Type B pancreatic cell (in vitro differentiated cells): ENCODE results near the gene TSHZ2. TPM values are rescaled to one million over a fixed set of nuclear protein-coding genes. Genes with fewer than 3 reads are reported as not detected.

Source experiments
- DNase-seq: peaks from one replicate; pipeline ENCODE4 v3.0.0; 2021; ENCODE audit warnings: mixed read lengths; ENCODE audit not compliant: unreplicated experiment; ENCODE audit errors: extremely low spot score
- H3K27ac Mint-ChIP-seq: 2 replicates; pipeline ENCODE4 v1.8.0; 2021; ENCODE audit warnings: mild to moderate bottlenecking, mixed read lengths
- H3K27me3 Mint-ChIP-seq: 2 replicates; pipeline ENCODE4 v1.8.0; 2021; ENCODE audit warnings: mixed read lengths
- H3K36me3 Mint-ChIP-seq: 2 replicates; pipeline ENCODE4 v1.8.0; 2021; ENCODE audit warnings: mixed read lengths
- H3K4me1 Mint-ChIP-seq: one replicate; pipeline ENCODE4 v1.8.0; 2021; ENCODE audit warnings: mixed read lengths; ENCODE audit not compliant: unreplicated experiment
- H3K4me3 Mint-ChIP-seq: 2 replicates; pipeline ENCODE4 v1.8.0; 2021; ENCODE audit warnings: mild to moderate bottlenecking, mixed read lengths
- H3K9me3 Mint-ChIP-seq: 2 replicates; pipeline ENCODE4 v1.8.0; 2021; ENCODE audit warnings: mixed read lengths
- total RNA-seq: library from RNA; stranded (reverse); gene quantifications from 2 replicates; pipeline ENCODE4 v1.2.1, GENCODE V29; 2021; ENCODE audit warnings: low replicate concordance
- TF ChIP-seq, protein P1 (sequence below): fragments of 200-600 bp; sonication (generic); conservative IDR thresholded peaks from 2 replicates; pipeline ENCODE4 v1.5.0; 2021; ENCODE audit warnings: antibody characterized with exemption, mild to moderate bottlenecking

Gene TSHZ2
- total RNA-seq, 1 donor from 2014 or later = 45.5 TPM

DNA sequence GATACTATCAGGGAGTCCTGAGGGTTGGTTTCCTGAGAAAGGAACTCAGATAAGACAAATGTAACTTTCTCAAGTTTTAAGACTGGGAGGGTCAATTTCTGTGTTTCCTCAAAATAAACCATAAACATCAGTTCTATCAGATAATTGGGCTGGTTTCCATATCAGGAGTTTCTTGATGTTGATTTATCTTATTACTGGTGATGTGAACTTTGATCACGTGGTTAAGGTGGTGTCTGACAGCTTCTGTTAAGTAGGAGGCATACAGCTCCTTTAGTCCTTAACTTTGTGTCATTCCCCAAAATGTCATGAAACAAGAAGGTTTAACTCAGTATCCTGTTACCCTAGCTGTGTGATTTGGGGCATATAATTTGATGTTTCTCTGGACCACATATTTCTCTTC, 476.3 kb downstream of the TSHZ2 start:
- TF ChIP-seq, protein P1, sequence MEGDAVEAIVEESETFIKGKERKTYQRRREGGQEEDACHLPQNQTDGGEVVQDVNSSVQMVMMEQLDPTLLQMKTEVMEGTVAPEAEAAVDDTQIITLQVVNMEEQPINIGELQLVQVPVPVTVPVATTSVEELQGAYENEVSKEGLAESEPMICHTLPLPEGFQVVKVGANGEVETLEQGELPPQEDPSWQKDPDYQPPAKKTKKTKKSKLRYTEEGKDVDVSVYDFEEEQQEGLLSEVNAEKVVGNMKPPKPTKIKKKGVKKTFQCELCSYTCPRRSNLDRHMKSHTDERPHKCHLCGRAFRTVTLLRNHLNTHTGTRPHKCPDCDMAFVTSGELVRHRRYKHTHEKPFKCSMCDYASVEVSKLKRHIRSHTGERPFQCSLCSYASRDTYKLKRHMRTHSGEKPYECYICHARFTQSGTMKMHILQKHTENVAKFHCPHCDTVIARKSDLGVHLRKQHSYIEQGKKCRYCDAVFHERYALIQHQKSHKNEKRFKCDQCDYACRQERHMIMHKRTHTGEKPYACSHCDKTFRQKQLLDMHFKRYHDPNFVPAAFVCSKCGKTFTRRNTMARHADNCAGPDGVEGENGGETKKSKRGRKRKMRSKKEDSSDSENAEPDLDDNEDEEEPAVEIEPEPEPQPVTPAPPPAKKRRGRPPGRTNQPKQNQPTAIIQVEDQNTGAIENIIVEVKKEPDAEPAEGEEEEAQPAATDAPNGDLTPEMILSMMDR = no peak
- Mint-ChIP-seq H3K27ac (no peak overlapping the region), H3K9me3 (peaks cover 29% of the 10 kb centered on the region), H3K4me3 (no peak overlapping the region), H3K27me3 (no peaks in the 10 kb centered on the region), H3K36me3 (peaks cover 47% of the 10 kb centered on the region), H3K4me1 (peaks cover 13% of the 10 kb centered on the region)
- no peak for DNase-seq

- Mint-ChIP-seq H3K36me3 (peaks cover 47% of the 10 kb centered on the region), H3K4me3 (no peak overlapping the region), H3K9me3 (peaks cover 29% of the 10 kb centered on the region), H3K27ac (no peak overlapping the region), H3K4me1 (peaks cover 12% of the 10 kb centered on the region), H3K27me3 (no peaks in the 10 kb centered on the region)
- TF ChIP-seq, protein P1 = no peak
- DNase-seq = no peak
These were observed 476.7 kb downstream of the TSHZ2 start for GRCh38 chr20:53448875-53449274.

GRCh38 chr20:53453076-53453475, 480.9 kb downstream of the TSHZ2 start:
- H3K27ac Mint-ChIP-seq = no peak overlapping the region
- H3K9me3 Mint-ChIP-seq = peaks cover 22% of the 10 kb centered on the region
- no peaks in the 10 kb centered on the region for H3K4me1 Mint-ChIP-seq

DNA sequence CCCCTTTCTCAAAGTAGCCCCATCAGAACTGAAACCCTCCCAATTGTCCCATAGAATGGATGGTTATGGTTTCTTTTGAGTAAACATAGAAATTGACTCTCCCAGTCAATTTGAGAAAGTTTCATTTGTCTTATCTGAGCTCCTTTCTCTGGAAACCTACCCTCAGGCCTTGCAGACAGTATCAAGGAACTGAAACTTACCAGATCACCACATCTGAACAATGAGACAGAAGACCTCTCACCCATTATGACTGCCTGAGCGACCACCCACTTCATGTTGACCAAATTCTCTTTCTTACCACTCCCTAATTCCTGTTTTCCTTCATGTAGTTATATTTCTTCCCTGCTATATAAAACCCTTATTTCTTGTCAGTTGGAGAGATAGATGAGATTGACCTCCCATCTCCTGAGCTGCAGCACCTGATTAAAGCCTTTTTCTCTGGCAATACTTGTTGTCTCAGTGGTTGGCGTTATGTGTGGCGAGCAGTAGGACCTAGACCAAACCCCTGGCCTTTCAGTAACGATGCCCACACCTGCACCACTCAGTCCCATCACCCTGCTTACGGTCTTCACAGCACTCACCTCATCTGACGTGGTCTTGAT, 482.6 kb downstream of the TSHZ2 start:
- Mint-ChIP-seq H3K4me3 (no peak overlapping the region), H3K9me3 (peaks cover 14% of the 10 kb centered on the region)
- TF ChIP-seq, protein P1 = no peak

More at GRCh38 chr20:53453076-53453475, 480.9 kb downstream of the TSHZ2 start:
- TF ChIP-seq, protein P1 = no peak
- Mint-ChIP-seq H3K4me3 (no peak overlapping the region), H3K36me3 (peaks cover 33% of the 10 kb centered on the region), H3K27me3 (no peaks in the 10 kb centered on the region)
- DNase-seq = no peak

GRCh38 chr20:53463101-53463972, 491.2 kb downstream of the TSHZ2 start:
- Mint-ChIP-seq H3K4me1 (no peaks in the 10 kb centered on the region), H3K4me3 (no peak overlapping the region), H3K9me3 (no peaks in the 10 kb centered on the region), H3K27ac (no peak overlapping the region), H3K36me3 (peaks cover 10% of the 10 kb centered on the region), H3K27me3 (no peaks in the 10 kb centered on the region)
- TF ChIP-seq, protein P1 = no peak
- no peak for DNase-seq

More for the DNA sequence above, 482.6 kb downstream of the TSHZ2 start:
- H3K36me3 Mint-ChIP-seq = peaks cover 22% of the 10 kb centered on the region
- no peaks in the 10 kb centered on the region for H3K27me3 Mint-ChIP-seq
- H3K4me1 Mint-ChIP-seq = no peaks in the 10 kb centered on the region
- no peak for DNase-seq
- no peak overlapping the region for H3K27ac Mint-ChIP-seq
